PC-3 (cell line): Measurements from ENCODE around the gene ABCG2. TPM values are rescaled to one million over a fixed set of nuclear protein-coding genes. Genes with fewer than 3 reads are reported as not detected.

Experiments used
- ATAC-seq: fragments of 200-7000 bp; cut with Tn5 transposase; 2 replicates; pipeline ENCODE4 v1.9.1; 2020; ENCODE audit warnings: mild to moderate bottlenecking, moderate library complexity
- BruUV-seq: library from RNA; stranded (reverse); fragments of 400-500 nt; replicated peaks from 2 replicates; lab custom pipeline; 2021; lab: Mats Ljungman, UMichigan
- CTCF ChIA-PET: fragments of 300-600 bp; sonication (Branson Sonifier 250); formaldehyde crosslinking; loops from one replicate; lab custom pipeline; 2022; ENCODE audit warnings: antibody characterized with exemption; lab: Charles Lee
- POLR2A ChIA-PET: fragments of 300-600 bp; sonication (Branson Sonifier 250); formaldehyde crosslinking; loops from one replicate; lab custom pipeline; 2022; ENCODE audit warnings: antibody characterized with exemption; ENCODE audit not compliant: unreplicated experiment; lab: Charles Lee
- DNase-seq: peaks from one replicate; pipeline ENCODE4 v3.0.0-alpha.2; 2015
- H2AFZ ChIP-seq: fragments of 300-600 bp; sonication (generic); 2 replicates; pipeline ENCODE4 v1.6.0; 2016; ENCODE audit warnings: antibody characterized with exemption, low read length
- H3F3A ChIP-seq: fragments of 300-600 bp; sonication (generic); one replicate; pipeline ENCODE4 v1.6.0; 2017; ENCODE audit warnings: antibody characterized with exemption, low read length, control low read depth, mild to moderate bottlenecking; ENCODE audit not compliant: unreplicated experiment
- H3K27ac ChIP-seq: fragments of 300-600 bp; sonication (generic); 2 replicates; pipeline ENCODE4 v1.5.1; 2016; ENCODE audit warnings: mild to moderate bottlenecking, low read length
- H3K27me3 ChIP-seq: fragments of 300-600 bp; sonication (generic); 2 replicates; pipeline ENCODE4 v1.6.1; 2016; ENCODE audit warnings: low read length, mixed read lengths
- H3K36me3 ChIP-seq: fragments of 300-600 bp; sonication (generic); 2 replicates; pipeline ENCODE4 v1.6.1; 2016; ENCODE audit warnings: low read depth, mixed run types, low read length, mixed read lengths
- H3K4me1 ChIP-seq: fragments of 300-600 bp; sonication (generic); 2 replicates; pipeline ENCODE4 v1.5.1; 2016; ENCODE audit warnings: low read length; ENCODE audit not compliant: insufficient read depth
- H3K4me2 ChIP-seq: fragments of 300-600 bp; sonication (generic); 2 replicates; pipeline ENCODE4 v1.6.0; 2016; ENCODE audit warnings: low read length
- H3K4me3 ChIP-seq: fragments of 300-600 bp; sonication (generic); 2 replicates; pipeline ENCODE4 v1.5.1; 2016; ENCODE audit warnings: mild to moderate bottlenecking, low read length, mixed read lengths
- H3K79me2 ChIP-seq: fragments of 300-600 bp; sonication (generic); 2 replicates; pipeline ENCODE4 v1.6.1; 2017; ENCODE audit warnings: low read length, mixed read lengths
- H3K9ac ChIP-seq: fragments of 300-600 bp; sonication (generic); 2 replicates; pipeline ENCODE4 v1.6.0; 2016; ENCODE audit warnings: mild to moderate bottlenecking, low read length
- H3K9me2 ChIP-seq: fragments of 300-600 bp; sonication (generic); replicated peaks from 2 replicates; pipeline ENCODE4 v1.6.1; 2016; ENCODE audit warnings: mixed run types, low read length, mixed read lengths
- H3K9me3 ChIP-seq: fragments of 300-600 bp; sonication (generic); 2 replicates; pipeline ENCODE4 v1.6.1; 2016; ENCODE audit warnings: low read length, mixed read lengths
- H4K20me1 ChIP-seq: fragments of 300-600 bp; sonication (generic); 2 replicates; pipeline ENCODE4 v1.6.1; 2016; ENCODE audit warnings: low read length, mixed read lengths
- CTCF ChIP-seq: fragments of 300-600 bp; sonication (generic); conservative IDR thresholded peaks from 2 replicates; pipeline ENCODE4 v1.5.1; 2017; ENCODE audit warnings: antibody characterized with exemption, low read depth, mild to moderate bottlenecking, low read length
- EZH2 ChIP-seq: fragments of 300-600 bp; sonication (generic); IDR thresholded peaks from one replicate; pipeline ENCODE4 v1.6.1; 2017; ENCODE audit warnings: antibody characterized with exemption, mild to moderate bottlenecking, low read length; ENCODE audit not compliant: unreplicated experiment
- EZH2phosphoT487 ChIP-seq: fragments of 300-600 bp; sonication (generic); IDR thresholded peaks from 2 replicates; pipeline ENCODE4 v1.6.1; 2018; ENCODE audit warnings: mild to moderate bottlenecking, antibody characterized with exemption, low read length, borderline replicate concordance
- intact Hi-C: fragments of 100-400 bp; cut with micrococcal nuclease; formaldehyde crosslinking; loops from 2 replicates; pipeline ENCODE4 v1.9.0; 2023
- total RNA-seq: library from RNA; depleted of rRNA; stranded (reverse); fragments of >200 nt; gene quantifications from 2 replicates; pipeline ENCODE4 v1.2.3, GENCODE V29; 2014

Gene ABCG2
- total RNA-seq, 1 experiment from 2014 or later: not detected

GRCh38 chr4:88189418-88189738, 30.9 kb upstream of the ABCG2 start:
- Histone ChIP-seq H3K9ac (no peak overlapping the region), H4K20me1 (no peaks in the 10 kb centered on the region), H2AFZ (no peak overlapping the region), H3K79me2 (no peaks in the 10 kb centered on the region), H3K4me2 (no peak overlapping the region), H3F3A (no peaks in the 10 kb centered on the region), H3K9me3 (no peaks in the 10 kb centered on the region), H3K9me2 (no peaks in the 10 kb centered on the region), H3K4me1 (peaks cover 18% of the 10 kb centered on the region), H3K27me3 (no peaks in the 10 kb centered on the region), H3K36me3 (no peaks in the 10 kb centered on the region), H3K4me3 (no peak overlapping the region), H3K27ac (no peak overlapping the region)
- ChIA-PET CTCF (no interaction called here), POLR2A (no interaction called here)
- intact Hi-C loops: no loop called here
- ATAC-seq (no peak), DNase-seq (no peak)
- TF ChIP-seq EZH2phosphoT487 (no peak), CTCF (no peak), EZH2 (no peak)
- no TSS peak for BruUV-seq

GRCh38 chr4:88188738-88189417, 30.4 kb upstream of the ABCG2 start:
- Histone ChIP-seq H3K4me2 (no peak overlapping the region), H3K27me3 (no peaks in the 10 kb centered on the region), H3K9me3 (no peaks in the 10 kb centered on the region), H3K4me3 (no peak overlapping the region), H3K9ac (no peak overlapping the region), H3K4me1 (peaks cover 18% of the 10 kb centered on the region), H3F3A (no peaks in the 10 kb centered on the region), H4K20me1 (no peaks in the 10 kb centered on the region), H3K27ac (no peak overlapping the region), H3K36me3 (no peaks in the 10 kb centered on the region), H3K9me2 (no peaks in the 10 kb centered on the region), H3K79me2 (no peaks in the 10 kb centered on the region), H2AFZ (no peak overlapping the region)
- no peak for DNase-seq
- ChIA-PET CTCF (no interaction called here), POLR2A (no interaction called here)
- no TSS peak for BruUV-seq
- TF ChIP-seq EZH2phosphoT487 (no peak), EZH2 (no peak), CTCF (no peak)
- ATAC-seq: no peak
- intact Hi-C loops: no loop called here

GRCh38 chr4:88187766-88188165, 29.3 kb upstream of the ABCG2 start:
- BruUV-seq: no TSS peak
- no peaks in the 10 kb centered on the region for H3K27me3 ChIP-seq
- no peaks in the 10 kb centered on the region for H3F3A ChIP-seq
- H4K20me1 ChIP-seq: no peaks in the 10 kb centered on the region
- ChIA-PET POLR2A (no interaction called here), CTCF (no interaction called here)
- peaks cover 18% of the 10 kb centered on the region for H3K4me1 ChIP-seq
- ATAC-seq (no peak), DNase-seq (no peak)
- H3K36me3 ChIP-seq: no peaks in the 10 kb centered on the region
- intact Hi-C loops: no loop called here
- no peaks in the 10 kb centered on the region for H3K79me2 ChIP-seq
- no peak overlapping the region for H2AFZ ChIP-seq
- H3K9ac ChIP-seq: no peak overlapping the region
- H3K4me3 ChIP-seq: no peak overlapping the region
- no peaks in the 10 kb centered on the region for H3K9me2 ChIP-seq
- no peaks in the 10 kb centered on the region for H3K9me3 ChIP-seq
- H3K27ac ChIP-seq: no peak overlapping the region
- no peak for TF ChIP-seq EZH2phosphoT487
- TF ChIP-seq EZH2: no peak
- TF ChIP-seq CTCF: no peak
- no peak overlapping the region for H3K4me2 ChIP-seq
